Measurements from ENCODE around the gene CENPL. TPM values are rescaled to one million over a fixed set of nuclear protein-coding genes. Genes with fewer than 3 reads are reported as not detected.

CENPL gene
- total and polyA plus RNA-seq, 9 of the 15 experiments (the other 6 are each of a cell fraction or from before 2014, with no cell fraction given) = 33.0 to 52.7 (median 39.7) TPM

DNA sequence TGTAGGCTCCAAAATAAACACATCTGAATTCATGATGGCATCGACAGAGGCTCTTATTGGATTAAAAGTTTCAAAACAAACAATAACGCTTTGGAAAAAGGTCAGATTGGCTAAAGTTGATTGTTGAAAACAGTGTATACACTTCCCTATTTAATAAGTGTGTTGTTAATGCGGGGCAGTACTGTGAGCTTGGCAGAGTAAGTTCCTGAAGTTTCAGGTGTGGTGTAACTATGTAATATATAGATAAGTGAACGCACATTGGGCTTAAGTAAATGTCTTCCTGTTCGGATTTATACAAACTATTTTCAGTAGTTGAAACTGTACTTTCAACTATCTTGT, 44.3 kb upstream of the CENPL start (continued):
- TF ChIP-seq MEF2D (tag; conservative IDR thresholded peaks at IDR 0.05; ENCODE audit: low read depth) = no peak
- no peak for TF ChIP-seq ZNF778 (CRISPR knock-in tag; IDR thresholded peaks at IDR 0.05)
- no peak; the same call in 1 of the 2 replicates for TF ChIP-seq HMG20B (CRISPR knock-in tag; IDR thresholded peaks at IDR 0.05)
- TF ChIP-seq ZNF764 (CRISPR knock-in tag; IDR thresholded peaks at IDR 0.05; ENCODE audit: low read depth) = no peak
- no peak for TF ChIP-seq SIN3B (IDR thresholded peaks at IDR 0.05; ENCODE audit: low read depth)
- no peak for TF ChIP-seq NR2F6 (CRISPR knock-in tag; IDR thresholded peaks at IDR 0.05)
- TF ChIP-seq, protein P1, sequence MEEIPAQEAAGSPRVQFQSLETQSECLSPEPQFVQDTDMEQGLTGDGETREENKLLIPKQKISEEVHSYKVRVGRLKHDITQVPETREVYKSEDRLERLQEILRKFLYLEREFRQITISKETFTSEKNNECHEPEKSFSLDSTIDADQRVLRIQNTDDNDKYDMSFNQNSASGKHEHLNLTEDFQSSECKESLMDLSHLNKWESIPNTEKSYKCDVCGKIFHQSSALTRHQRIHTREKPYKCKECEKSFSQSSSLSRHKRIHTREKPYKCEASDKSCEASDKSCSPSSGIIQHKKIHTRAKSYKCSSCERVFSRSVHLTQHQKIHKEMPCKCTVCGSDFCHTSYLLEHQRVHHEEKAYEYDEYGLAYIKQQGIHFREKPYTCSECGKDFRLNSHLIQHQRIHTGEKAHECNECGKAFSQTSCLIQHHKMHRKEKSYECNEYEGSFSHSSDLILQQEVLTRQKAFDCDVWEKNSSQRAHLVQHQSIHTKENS (CRISPR knock-in tag; IDR thresholded peaks at IDR 0.05) = no peak
- TF ChIP-seq SMARCA5 (IDR thresholded peaks at IDR 0.05) = 0 out of 2 replicates have a peak, but pooled peaks have one; percentile 4
- no peak for TF ChIP-seq ETS2 (tag; IDR thresholded peaks at IDR 0.05; ENCODE audit: borderline replicate concordance, poor library complexity, severe bottlenecking)
- TF ChIP-seq, protein P2, sequence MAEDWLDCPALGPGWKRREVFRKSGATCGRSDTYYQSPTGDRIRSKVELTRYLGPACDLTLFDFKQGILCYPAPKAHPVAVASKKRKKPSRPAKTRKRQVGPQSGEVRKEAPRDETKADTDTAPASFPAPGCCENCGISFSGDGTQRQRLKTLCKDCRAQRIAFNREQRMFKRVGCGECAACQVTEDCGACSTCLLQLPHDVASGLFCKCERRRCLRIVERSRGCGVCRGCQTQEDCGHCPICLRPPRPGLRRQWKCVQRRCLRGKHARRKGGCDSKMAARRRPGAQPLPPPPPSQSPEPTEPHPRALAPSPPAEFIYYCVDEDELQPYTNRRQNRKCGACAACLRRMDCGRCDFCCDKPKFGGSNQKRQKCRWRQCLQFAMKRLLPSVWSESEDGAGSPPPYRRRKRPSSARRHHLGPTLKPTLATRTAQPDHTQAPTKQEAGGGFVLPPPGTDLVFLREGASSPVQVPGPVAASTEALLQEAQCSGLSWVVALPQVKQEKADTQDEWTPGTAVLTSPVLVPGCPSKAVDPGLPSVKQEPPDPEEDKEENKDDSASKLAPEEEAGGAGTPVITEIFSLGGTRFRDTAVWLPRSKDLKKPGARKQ (CRISPR knock-in tag; IDR thresholded peaks at IDR 0.05) = no peak
- no peak for TF ChIP-seq KAT2B (IDR thresholded peaks at IDR 0.05; ENCODE audit: low read depth, low read length)
- no peak for TF ChIP-seq RBM25 (IDR thresholded peaks at IDR 0.05; ENCODE audit: low read depth, low read length, severe bottlenecking)
- TF ChIP-seq, protein P3, sequence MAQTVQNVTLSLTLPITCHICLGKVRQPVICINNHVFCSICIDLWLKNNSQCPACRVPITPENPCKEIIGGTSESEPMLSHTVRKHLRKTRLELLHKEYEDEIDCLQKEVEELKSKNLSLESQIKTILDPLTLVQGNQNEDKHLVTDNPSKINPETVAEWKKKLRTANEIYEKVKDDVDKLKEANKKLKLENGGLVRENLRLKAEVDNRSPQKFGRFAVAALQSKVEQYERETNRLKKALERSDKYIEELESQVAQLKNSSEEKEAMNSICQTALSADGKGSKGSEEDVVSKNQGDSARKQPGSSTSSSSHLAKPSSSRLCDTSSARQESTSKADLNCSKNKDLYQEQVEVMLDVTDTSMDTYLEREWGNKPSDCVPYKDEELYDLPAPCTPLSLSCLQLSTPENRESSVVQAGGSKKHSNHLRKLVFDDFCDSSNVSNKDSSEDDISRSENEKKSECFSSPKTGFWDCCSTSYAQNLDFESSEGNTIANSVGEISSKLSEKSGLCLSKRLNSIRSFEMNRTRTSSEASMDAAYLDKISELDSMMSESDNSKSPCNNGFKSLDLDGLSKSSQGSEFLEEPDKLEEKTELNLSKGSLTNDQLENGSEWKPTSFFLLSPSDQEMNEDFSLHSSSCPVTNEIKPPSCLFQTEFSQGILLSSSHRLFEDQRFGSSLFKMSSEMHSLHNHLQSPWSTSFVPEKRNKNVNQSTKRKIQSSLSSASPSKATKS (CRISPR knock-in tag; IDR thresholded peaks at IDR 0.05) = no peak
- no peak for TF ChIP-seq ZNF780A (CRISPR knock-in tag; IDR thresholded peaks at IDR 0.05)
- no peak for TF ChIP-seq ZNF347 (CRISPR knock-in tag; IDR thresholded peaks at IDR 0.05; ENCODE audit: low read depth)
- TF ChIP-seq RFX1 (IDR thresholded peaks at IDR 0.05) = no peak
- no peak for TF ChIP-seq ZNF175 (CRISPR knock-in tag; IDR thresholded peaks at IDR 0.05; ENCODE audit: low read depth)
- TF ChIP-seq RBM22 (IDR thresholded peaks at IDR 0.05; ENCODE audit: low read depth, low read length, poor library complexity, severe bottlenecking) = no peak
- TF ChIP-seq, protein P4, sequence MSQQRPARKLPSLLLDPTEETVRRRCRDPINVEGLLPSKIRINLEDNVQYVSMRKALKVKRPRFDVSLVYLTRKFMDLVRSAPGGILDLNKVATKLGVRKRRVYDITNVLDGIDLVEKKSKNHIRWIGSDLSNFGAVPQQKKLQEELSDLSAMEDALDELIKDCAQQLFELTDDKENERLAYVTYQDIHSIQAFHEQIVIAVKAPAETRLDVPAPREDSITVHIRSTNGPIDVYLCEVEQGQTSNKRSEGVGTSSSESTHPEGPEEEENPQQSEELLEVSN (IDR thresholded peaks at IDR 0.05; ENCODE audit: borderline replicate concordance in 1 of 2, extremely low read depth in 1 of 2, insufficient read depth in 1 of 2, insufficient read length in 1 of 2, low read depth in 1 of 2, low read length in 1 of 2, poor library complexity in 1 of 2, severe bottlenecking in 1 of 2) = no peak
- no peak for TF ChIP-seq ZNF174 (CRISPR knock-in tag; IDR thresholded peaks at IDR 0.05)
- TF ChIP-seq ZKSCAN8 (CRISPR knock-in tag; IDR thresholded peaks at IDR 0.05) = no peak
- no peak for TF ChIP-seq CBFB (CRISPR knock-in tag; IDR thresholded peaks at IDR 0.05)
- TF ChIP-seq MYNN (IDR thresholded peaks at IDR 0.05) = no peak
- TF ChIP-seq MYNN (CRISPR knock-in tag; IDR thresholded peaks at IDR 0.05) = no peak
- no peak for TF ChIP-seq NR2C1 (IDR thresholded peaks at IDR 0.05)
- TF ChIP-seq NR2C1 (tag; IDR thresholded peaks at IDR 0.05) = no peak
